Measurements from ENCODE around the gene BLOC1S3. TPM values are rescaled to one million over a fixed set of nuclear protein-coding genes. Genes with fewer than 3 reads are reported as not detected.
"Not testable (repeated sequence)": the region's sequence is repeated elsewhere in the genome, so short reads cannot be mapped to it uniquely, and the experiment has no call there.

The BLOC1S3 gene
- total RNA-seq, 1 donor from 2014 or later, result 22.7 TPM

DNA sequence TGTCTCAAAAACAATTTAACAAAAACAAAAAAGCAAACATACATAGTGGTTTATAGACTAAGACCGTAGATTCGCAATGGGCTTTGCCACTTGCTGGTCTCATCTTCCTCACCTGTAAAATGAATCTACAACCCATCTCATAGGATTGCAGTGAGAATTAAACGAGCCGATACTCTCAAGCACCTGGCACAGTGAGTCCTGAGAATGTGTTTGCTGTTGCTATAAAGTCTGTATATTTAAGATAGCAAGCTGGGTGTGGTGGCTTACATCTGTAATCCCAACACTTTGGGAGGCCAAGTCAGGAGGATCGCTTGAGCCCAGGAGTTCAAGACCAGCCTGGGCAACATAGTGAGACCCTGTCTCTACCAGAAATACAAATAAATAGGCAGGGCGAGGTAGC is 44.1 kb downstream of the BLOC1S3 start:
- H3K4me1 Mint-ChIP-seq (ENCODE audit: unreplicated experiment), result peaks cover 8% of the 10 kb centered on the region
- peaks cover 9% of the 10 kb centered on the region for H3K27me3 Mint-ChIP-seq (ENCODE audit: unreplicated experiment)
- H3K4me3 Mint-ChIP-seq (ENCODE audit: unreplicated experiment), result no peak overlapping the region
- TF ChIP-seq, protein P1, sequence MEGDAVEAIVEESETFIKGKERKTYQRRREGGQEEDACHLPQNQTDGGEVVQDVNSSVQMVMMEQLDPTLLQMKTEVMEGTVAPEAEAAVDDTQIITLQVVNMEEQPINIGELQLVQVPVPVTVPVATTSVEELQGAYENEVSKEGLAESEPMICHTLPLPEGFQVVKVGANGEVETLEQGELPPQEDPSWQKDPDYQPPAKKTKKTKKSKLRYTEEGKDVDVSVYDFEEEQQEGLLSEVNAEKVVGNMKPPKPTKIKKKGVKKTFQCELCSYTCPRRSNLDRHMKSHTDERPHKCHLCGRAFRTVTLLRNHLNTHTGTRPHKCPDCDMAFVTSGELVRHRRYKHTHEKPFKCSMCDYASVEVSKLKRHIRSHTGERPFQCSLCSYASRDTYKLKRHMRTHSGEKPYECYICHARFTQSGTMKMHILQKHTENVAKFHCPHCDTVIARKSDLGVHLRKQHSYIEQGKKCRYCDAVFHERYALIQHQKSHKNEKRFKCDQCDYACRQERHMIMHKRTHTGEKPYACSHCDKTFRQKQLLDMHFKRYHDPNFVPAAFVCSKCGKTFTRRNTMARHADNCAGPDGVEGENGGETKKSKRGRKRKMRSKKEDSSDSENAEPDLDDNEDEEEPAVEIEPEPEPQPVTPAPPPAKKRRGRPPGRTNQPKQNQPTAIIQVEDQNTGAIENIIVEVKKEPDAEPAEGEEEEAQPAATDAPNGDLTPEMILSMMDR (IDR thresholded peaks at IDR 0.05; ENCODE audit: unreplicated experiment), result no peak
- peaks cover 4% of the 10 kb centered on the region for H3K36me3 Mint-ChIP-seq (ENCODE audit: low read depth, unreplicated experiment)
- H3K9me3 Mint-ChIP-seq (ENCODE audit: unreplicated experiment), result no peaks in the 10 kb centered on the region
- no peak overlapping the region for H3K27ac Mint-ChIP-seq (ENCODE audit: unreplicated experiment)
- no peak for DNase-seq (ENCODE audit: low spot score)

DNA sequence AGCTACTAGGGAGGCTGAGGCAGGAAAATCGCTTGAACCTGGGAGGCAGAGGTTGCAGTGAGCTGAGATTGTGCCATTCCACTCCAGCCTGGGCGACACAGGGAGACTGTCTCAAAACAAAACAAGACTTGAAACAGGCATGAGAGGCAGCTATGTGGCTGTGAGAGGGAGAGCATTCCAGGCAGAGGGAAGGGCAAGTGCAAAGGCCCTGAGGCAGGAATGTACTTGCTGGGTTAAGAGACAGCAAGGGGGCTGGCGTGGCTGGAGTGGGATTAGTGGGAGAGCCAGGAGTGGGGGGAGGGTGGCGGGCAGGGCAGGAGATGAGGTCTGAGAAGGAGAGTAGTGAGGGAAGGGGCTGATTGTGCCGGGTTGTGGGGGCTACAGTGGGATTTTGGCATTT is 45.3 kb downstream of the BLOC1S3 start:
- H3K4me3 Mint-ChIP-seq (ENCODE audit: unreplicated experiment), result no peak overlapping the region
- peaks cover 4% of the 10 kb centered on the region for H3K27me3 Mint-ChIP-seq (ENCODE audit: unreplicated experiment)
- TF ChIP-seq, protein P1 (IDR thresholded peaks at IDR 0.05; ENCODE audit: unreplicated experiment), result no peak

DNA sequence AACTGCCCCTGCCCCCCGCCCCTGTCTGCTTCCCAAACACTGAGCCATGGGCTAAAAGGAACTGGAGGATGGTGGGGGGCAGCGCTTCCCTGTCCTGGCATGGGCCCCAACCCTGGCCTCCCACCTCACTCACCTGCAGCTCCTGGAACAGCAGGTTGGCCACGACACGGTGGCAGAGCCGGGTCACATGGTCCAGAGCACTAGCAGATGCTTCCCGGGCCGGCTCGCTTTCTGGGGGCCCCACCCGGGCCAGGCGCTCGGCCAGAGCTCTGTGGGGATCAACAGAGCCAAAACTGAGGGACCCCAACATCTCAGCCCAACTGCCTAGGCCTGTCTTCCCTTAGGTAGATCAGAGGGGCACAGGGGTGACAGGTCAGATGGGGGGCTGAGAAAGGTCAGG is 46.1 kb downstream of the BLOC1S3 start:
- TF ChIP-seq, protein P1 (IDR thresholded peaks at IDR 0.05; ENCODE audit: unreplicated experiment), result no peak
- H3K36me3 Mint-ChIP-seq (ENCODE audit: low read depth, unreplicated experiment), result peaks cover 4% of the 10 kb centered on the region
- peaks cover 4% of the 10 kb centered on the region for H3K27me3 Mint-ChIP-seq (ENCODE audit: unreplicated experiment)
- peaks cover 3% of the 10 kb centered on the region for H3K4me1 Mint-ChIP-seq (ENCODE audit: unreplicated experiment)
- H3K4me3 Mint-ChIP-seq (ENCODE audit: unreplicated experiment), result no peak overlapping the region
- no peak for DNase-seq (ENCODE audit: low spot score)
- no peak overlapping the region for H3K27ac Mint-ChIP-seq (ENCODE audit: unreplicated experiment)
- H3K9me3 Mint-ChIP-seq (ENCODE audit: unreplicated experiment), result no peaks in the 10 kb centered on the region

More for the DNA sequence above, 45.3 kb downstream of the BLOC1S3 start:
- Mint-ChIP-seq H3K27ac (ENCODE audit: unreplicated experiment) (no peak overlapping the region), H3K36me3 (ENCODE audit: low read depth, unreplicated experiment) (peaks cover 4% of the 10 kb centered on the region), H3K9me3 (ENCODE audit: unreplicated experiment) (no peaks in the 10 kb centered on the region), H3K4me1 (ENCODE audit: unreplicated experiment) (peaks cover 3% of the 10 kb centered on the region)
- DNase-seq (ENCODE audit: low spot score), result no peak

DNA sequence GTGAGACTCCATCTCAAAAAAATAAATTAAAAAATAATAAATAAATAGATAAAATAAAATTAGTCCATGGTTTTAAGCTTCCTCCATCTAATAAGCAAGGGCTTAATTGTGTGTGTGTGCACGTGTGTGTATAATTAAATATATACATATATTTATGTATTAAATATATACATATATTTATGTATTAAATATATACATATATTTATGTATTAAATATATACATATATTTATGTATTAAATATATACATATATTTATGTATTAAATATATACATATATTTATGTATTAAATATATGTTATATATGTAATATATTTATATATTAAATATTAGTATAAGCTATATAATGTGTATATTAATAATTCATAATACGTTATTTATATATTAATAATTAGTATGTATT is 50.5 kb downstream of the BLOC1S3 start:
- H3K9me3 Mint-ChIP-seq (ENCODE audit: unreplicated experiment); H3K27me3 Mint-ChIP-seq (ENCODE audit: unreplicated experiment); H3K27ac Mint-ChIP-seq (ENCODE audit: unreplicated experiment); DNase-seq (ENCODE audit: low spot score); H3K4me3 Mint-ChIP-seq (ENCODE audit: unreplicated experiment): not testable (repeated sequence)
- Mint-ChIP-seq H3K4me1 (ENCODE audit: unreplicated experiment) (peaks cover 11% of the 10 kb centered on the region), H3K36me3 (ENCODE audit: low read depth, unreplicated experiment) (peaks cover 17% of the 10 kb centered on the region)

Other genes with a start within 250 kb of the BLOC1S3 start
- gene APOC4, start 236.5 kb upstream of the BLOC1S3 start, total RNA-seq (ENCODE audit: unreplicated experiment), result not detected
- not detected for gene APOC2, start 232.7 kb upstream of the BLOC1S3 start, total RNA-seq (ENCODE audit: unreplicated experiment)
- 144 TPM for gene CLPTM1, start 223.4 kb upstream of the BLOC1S3 start, total RNA-seq (ENCODE audit: unreplicated experiment)
- gene RELB, start 177.3 kb upstream of the BLOC1S3 start, total RNA-seq (ENCODE audit: unreplicated experiment), result 8.2 TPM
- 72.2 TPM for gene CLASRP, start 139.7 kb upstream of the BLOC1S3 start, total RNA-seq (ENCODE audit: unreplicated experiment)
- gene ZNF296, start 102.3 kb upstream of the BLOC1S3 start, total RNA-seq (ENCODE audit: unreplicated experiment), result 0.54 TPM
- gene GEMIN7, start 99.5 kb upstream of the BLOC1S3 start, total RNA-seq (ENCODE audit: unreplicated experiment), result 30.8 TPM
- 34.7 TPM for gene PPP1R37, start 85.6 kb upstream of the BLOC1S3 start, total RNA-seq (ENCODE audit: unreplicated experiment)
- gene NKPD1, start 17.8 kb upstream of the BLOC1S3 start, total RNA-seq (ENCODE audit: unreplicated experiment), result 0.67 TPM
- 86.2 TPM for gene TRAPPC6A, start 547 bp upstream of the BLOC1S3 start, total RNA-seq (ENCODE audit: unreplicated experiment)
- 5.5 TPM for gene EXOC3L2, start 66.6 kb downstream of the BLOC1S3 start, total RNA-seq (ENCODE audit: unreplicated experiment)
- gene MARK4, start 72.5 kb downstream of the BLOC1S3 start, total RNA-seq (ENCODE audit: unreplicated experiment), result 165 TPM
- not detected for gene CKM, start 144.1 kb downstream of the BLOC1S3 start, total RNA-seq (ENCODE audit: unreplicated experiment)
- 0.44 TPM for gene KLC3, start 162.0 kb downstream of the BLOC1S3 start, total RNA-seq (ENCODE audit: unreplicated experiment)
- gene ERCC2, start 191.8 kb downstream of the BLOC1S3 start, total RNA-seq (ENCODE audit: unreplicated experiment), result 44.2 TPM
- 13.2 TPM for gene PPP1R13L, start 226.3 kb downstream of the BLOC1S3 start, total RNA-seq (ENCODE audit: unreplicated experiment)
- 4.4 TPM for gene POLR1G, start 227.9 kb downstream of the BLOC1S3 start, total RNA-seq (ENCODE audit: unreplicated experiment)
- 62.8 TPM for gene ERCC1, start 245.1 kb downstream of the BLOC1S3 start, total RNA-seq (ENCODE audit: unreplicated experiment)

All from endothelial cell (in vitro differentiated cells).